Posterior cingulate gyrus (tissue), 11 donors: ENCODE results near the gene MSH5.
A peak's percentile ranks its signal among the peaks of the same experiment; 100 is the strongest.

Experiments used
- DNase-seq, 10 donors: peaks; one replicate each; pipeline versions ENCODE4 v3.0.0 to v3.0.0-alpha.2; 2020 to 2021; ENCODE audit warnings: mixed read lengths in 3 of 10
- intact Hi-C: fragments of 100-400 bp; cut with DNase I; formaldehyde crosslinking; loops from one replicate; pipeline ENCODE4 v1.15.1; 2023

Gene MSH5

GRCh38 chr6:31742894-31743293 is 3.1 kb downstream of the MSH5 start:
- no peak for DNase-seq
- intact Hi-C loops = no loop called here

- no peak for DNase-seq
- intact Hi-C loops = no loop called here
Measured at GRCh38 chr6:31744422-31744821, 4.6 kb downstream of the MSH5 start.

- DNase-seq = no peak
- intact Hi-C loops = no loop called here
Measured at GRCh38 chr6:31749301-31750036, 9.7 kb downstream of the MSH5 start.

- intact Hi-C loops = no loop called here
- DNase-seq = no peak
Measured at GRCh38 chr6:31750411-31751022, 10.7 kb downstream of the MSH5 start.

GRCh38 chr6:31752739-31753319 is 13.0 kb downstream of the MSH5 start:
- intact Hi-C loops = no loop called here
- DNase-seq = no peak

GRCh38 chr6:31758281-31758680 is 18.5 kb downstream of the MSH5 start:
- DNase-seq = peak in 1 of 10 donors; percentile 19
- intact Hi-C loops = no loop called here

GRCh38 chr6:31760790-31761189 is 21.0 kb downstream of the MSH5 start:
- intact Hi-C loops = no loop called here
- DNase-seq = no peak

- intact Hi-C loops = no loop called here
- peak in 3 of 10 donors; percentile 25 to 45 (median 33) for DNase-seq
Measured at GRCh38 chr6:31761343-31761742, 21.5 kb downstream of the MSH5 start.

GRCh38 chr6:31762356-31762755 is 22.6 kb downstream of the MSH5 start, which contains the start of gene SAPCD1:
TSS of gene SAPCD1 (plus strand) at chr6:31762656. CDS start at chr6:31763055, 399 bp downstream.
- DNase-seq = peak in 1 of 10 donors; percentile 37
- intact Hi-C loops = no loop called here

GRCh38 chr6:31762878-31763618 is 23.2 kb downstream of the MSH5 start:
- DNase-seq = peak in 2 of 10 donors; percentile 35 to 77
- intact Hi-C loops = no loop called here

GRCh38 chr6:31763619-31763940 is 23.8 kb downstream of the MSH5 start:
- intact Hi-C loops = no loop called here
- no peak for DNase-seq

- intact Hi-C loops = no loop called here
- DNase-seq = peak in 2 of 10 donors; percentile 19 to 26
Measured at GRCh38 chr6:31764198-31764597, 24.4 kb downstream of the MSH5 start.

- intact Hi-C loops = no loop called here
- peak in 1 of 10 donors; percentile 49 for DNase-seq
Measured at GRCh38 chr6:31765559-31765909, 25.7 kb downstream of the MSH5 start.

- peak in 2 of 10 donors; percentile 65 to 69 for DNase-seq
- intact Hi-C loops = no loop called here
Measured at GRCh38 chr6:31765910-31766794, 26.3 kb downstream of the MSH5 start.

GRCh38 chr6:31767096-31767645 is 27.4 kb downstream of the MSH5 start:
- intact Hi-C loops = no loop called here
- DNase-seq = peak in 2 of 10 donors; percentile 29 to 48

- intact Hi-C loops = no loop called here
- peak in 2 of 10 donors; percentile 28 to 38 for DNase-seq
Measured at GRCh38 chr6:31768363-31769257, 28.8 kb downstream of the MSH5 start.

GRCh38 chr6:31769684-31770371 is 30.0 kb downstream of the MSH5 start:
- DNase-seq = peak in 3 of 10 donors; percentile 29 to 66 (median 55)
- intact Hi-C loops = no loop called here

GRCh38 chr6:31770860-31771259 is 31.1 kb downstream of the MSH5 start:
- intact Hi-C loops = no loop called here
- no peak for DNase-seq
